ENCODE results near the gene IL1R2.
"Not testable (repeated sequence)": the region's sequence is repeated elsewhere in the genome, so short reads cannot be mapped to it uniquely, and the experiment has no call there.

IL1R2 gene

GRCh38 chr2:102000813-102001766 lies 9.3 kb downstream of the IL1R2 start:
- no peak for DNase-seq

DNA sequence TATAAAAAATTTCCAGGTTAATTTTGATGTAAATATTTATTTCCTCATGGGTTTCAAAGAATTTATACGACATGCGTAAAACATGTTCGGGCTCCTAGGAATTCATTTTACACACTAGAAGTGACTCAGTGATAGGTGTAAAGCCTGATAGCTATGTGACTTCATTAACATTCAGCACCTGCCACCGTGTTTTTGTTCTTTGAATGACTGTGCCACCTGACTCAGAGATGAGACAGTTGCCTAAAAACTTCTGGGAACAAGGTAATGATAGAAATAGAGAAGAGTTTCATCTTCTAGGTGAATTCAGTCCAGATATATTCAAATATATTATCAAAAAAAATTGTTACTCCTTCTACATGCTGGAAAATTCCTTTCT lies 10.0 kb downstream of the IL1R2 start:
- no peak for DNase-seq

GRCh38 chr2:102002228-102002627 lies 10.5 kb downstream of the IL1R2 start:
- no peak for DNase-seq

- DNase-seq: not testable (repeated sequence)
Observed at GRCh38 chr2:102002909-102003308, 11.1 kb downstream of the IL1R2 start.

DNA sequence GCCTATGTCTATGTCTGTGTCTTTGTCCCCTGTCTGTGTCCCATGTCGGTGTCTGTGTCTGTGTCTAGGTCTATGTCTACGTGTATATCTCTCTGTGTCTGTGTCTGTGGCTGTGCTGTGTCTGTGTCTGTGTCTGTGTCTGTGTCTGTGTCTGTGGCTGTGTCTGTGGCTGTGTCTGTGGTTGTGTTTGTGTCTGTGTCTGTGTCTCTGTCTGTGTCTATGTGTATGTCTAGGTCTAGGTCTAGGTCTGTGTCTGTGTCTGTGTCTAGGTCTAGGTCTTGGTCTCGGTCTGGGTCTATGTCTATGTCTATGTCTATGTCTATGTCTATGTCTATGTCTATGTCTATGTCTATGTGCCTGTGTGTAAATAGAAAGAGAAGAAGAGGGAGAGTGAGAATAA lies 11.9 kb downstream of the IL1R2 start:
- no peak for DNase-seq

GRCh38 chr2:102004581-102004980 lies 12.8 kb downstream of the IL1R2 start:
- DNase-seq: no peak

DNA sequence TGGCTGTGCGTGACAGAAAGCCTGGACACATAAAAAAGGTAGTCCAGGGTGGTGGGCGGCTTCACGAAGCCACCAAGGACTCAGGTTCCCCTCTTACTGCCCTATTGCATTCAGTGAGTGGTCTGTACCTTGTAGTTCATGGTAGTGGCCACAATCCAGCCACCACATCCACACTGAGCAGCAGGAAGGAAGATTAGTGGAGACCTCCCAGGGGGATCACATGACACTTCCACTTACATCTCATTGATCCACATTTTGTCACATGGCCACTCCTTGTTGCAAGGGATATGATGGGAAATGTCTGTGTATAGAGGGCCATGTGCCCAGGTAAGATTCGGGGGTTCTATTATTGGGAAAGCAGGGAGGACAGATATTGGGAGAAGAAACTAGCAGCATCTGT lies 13.7 kb downstream of the IL1R2 start:
- DNase-seq: no peak

DNA sequence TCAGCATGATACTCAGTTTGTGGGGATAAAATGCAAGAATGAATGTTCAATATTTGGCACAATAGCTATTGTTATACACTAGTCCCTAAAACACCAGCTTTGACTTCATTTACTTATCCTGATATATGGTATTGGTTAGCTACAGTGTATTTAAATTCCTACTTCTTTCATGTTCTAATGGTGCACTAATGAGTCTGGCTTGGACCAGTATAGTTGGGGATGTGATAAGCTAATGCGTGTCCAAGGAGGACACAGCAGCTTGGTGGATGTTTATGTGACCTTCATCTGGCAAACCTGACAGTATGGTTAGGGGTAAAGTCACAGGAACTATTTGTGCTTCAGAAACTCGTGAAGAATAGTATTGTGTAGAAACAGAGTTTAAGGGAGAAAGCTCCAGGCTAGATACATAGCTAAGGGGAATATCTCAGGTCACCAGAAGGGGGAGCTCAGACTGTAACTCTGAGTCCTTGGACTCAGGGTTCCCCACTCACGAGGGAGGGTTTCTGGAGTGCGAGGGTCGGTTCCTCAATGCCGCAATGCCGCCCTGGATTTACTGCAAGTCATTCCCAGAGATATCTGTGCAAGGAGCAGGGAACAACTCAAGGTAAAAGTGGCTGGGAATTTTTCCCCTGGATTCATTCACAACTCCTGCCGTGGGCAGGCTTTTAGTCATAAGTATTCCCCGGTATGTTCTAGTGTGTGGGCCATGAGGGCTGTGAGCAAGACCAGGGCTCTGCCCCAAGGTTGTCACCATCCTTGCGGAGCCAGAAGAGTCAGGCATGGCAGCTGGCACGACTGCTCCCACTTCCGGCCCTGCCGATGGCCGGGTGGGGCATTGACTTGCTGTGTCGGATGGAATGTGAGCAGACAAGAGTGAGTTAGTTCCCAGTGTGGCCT lies 14.5 kb downstream of the IL1R2 start:
- peak; percentile 56 for DNase-seq

DNA sequence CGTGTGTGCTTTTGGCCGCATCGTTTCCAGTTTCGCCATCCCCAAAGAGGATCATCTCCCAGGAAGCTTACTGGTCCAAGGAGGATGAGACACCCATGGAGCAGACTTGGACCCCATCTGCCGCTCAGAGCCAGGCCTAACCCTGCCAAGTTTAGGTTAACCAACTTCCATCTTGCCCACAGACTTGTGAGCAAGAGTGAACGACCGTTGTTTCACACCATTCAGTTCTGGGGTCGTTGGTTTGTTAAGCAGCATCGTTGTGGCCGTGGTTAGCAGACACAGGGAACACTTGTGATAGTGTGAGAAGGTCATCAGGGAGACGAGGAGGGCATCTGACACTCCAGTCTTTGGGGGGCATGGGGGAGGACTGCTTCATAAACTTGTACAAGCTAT lies 15.1 kb downstream of the IL1R2 start:
- no peak for DNase-seq

DNA sequence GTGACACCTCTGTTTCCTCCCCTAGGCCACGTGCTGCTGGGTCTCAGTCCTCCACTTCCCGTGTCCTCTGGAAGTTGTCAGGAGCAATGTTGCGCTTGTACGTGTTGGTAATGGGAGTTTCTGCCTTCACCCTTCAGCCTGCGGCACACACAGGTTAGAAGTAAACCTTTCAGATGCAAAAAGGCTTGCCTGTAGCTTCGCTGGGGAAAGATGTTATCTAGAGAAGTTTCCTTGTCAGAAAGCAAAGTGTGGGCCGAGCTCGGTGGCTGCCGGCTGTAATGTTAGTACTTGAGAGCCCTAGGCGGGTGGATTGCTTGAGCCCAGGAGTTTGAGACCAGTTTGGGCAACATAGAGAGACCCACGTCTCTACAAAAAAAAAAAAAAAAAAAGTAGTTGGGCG lies 16.7 kb downstream of the IL1R2 start:
- no peak for DNase-seq

DNA sequence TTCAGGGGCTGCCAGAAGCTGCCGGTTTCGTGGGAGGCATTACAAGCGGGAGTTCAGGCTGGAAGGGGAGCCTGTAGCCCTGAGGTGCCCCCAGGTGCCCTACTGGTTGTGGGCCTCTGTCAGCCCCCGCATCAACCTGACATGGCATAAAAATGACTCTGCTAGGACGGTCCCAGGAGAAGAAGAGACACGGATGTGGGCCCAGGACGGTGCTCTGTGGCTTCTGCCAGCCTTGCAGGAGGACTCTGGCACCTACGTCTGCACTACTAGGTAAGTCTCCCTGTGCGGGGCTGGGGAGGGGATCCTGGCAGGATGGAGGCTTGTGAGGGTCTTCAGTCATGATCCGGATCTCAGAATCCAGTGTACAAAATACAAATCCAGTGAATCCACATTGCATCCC lies 17.8 kb downstream of the IL1R2 start:
- no peak for DNase-seq

DNA sequence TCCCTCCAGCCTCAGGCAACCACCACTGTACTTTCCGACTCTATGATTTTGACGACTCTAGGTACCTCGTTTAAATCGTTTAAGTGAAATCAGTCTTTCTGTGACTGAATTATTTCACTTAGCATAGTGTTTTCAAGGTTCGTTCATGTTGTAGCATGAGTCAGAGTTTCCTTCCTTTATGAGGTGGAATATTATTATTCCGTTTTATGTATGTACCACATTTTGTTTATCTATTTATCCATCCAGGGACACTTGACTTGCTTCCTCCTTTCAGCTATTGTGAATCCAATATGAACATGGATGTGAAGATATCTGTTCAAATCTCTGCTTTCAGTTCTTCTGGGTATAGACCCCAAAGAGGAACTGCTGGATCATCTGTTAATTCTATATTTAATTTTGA lies 19.1 kb downstream of the IL1R2 start:
- DNase-seq: no peak

DNA sequence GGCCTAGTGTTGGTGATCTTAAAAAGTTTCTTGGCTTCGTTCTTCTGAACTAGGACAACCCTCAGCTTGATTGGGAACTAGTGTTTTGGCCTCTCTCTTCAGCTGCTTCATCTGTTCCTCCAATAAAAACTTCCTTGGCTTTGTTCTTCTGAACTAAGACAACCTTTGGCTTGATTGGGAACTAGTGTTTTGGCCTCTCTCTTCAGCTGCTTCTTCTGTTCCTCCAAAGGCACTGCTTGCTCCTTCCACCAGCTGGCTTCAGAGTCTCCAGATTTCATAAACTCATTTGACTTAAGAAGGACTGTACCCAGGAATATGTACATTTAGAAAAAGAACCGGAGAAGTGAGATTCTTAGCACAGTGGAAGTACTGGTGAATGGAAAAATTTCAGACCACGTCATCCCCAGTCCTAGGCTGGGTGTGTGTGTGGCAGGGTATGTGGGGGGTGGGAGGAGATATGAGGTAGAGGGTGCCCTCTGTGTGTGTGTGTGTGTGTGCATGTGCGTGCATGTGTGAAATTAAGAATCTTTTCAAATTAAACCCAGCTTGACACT lies 20.4 kb downstream of the IL1R2 start:
- no peak for DNase-seq

DNA sequence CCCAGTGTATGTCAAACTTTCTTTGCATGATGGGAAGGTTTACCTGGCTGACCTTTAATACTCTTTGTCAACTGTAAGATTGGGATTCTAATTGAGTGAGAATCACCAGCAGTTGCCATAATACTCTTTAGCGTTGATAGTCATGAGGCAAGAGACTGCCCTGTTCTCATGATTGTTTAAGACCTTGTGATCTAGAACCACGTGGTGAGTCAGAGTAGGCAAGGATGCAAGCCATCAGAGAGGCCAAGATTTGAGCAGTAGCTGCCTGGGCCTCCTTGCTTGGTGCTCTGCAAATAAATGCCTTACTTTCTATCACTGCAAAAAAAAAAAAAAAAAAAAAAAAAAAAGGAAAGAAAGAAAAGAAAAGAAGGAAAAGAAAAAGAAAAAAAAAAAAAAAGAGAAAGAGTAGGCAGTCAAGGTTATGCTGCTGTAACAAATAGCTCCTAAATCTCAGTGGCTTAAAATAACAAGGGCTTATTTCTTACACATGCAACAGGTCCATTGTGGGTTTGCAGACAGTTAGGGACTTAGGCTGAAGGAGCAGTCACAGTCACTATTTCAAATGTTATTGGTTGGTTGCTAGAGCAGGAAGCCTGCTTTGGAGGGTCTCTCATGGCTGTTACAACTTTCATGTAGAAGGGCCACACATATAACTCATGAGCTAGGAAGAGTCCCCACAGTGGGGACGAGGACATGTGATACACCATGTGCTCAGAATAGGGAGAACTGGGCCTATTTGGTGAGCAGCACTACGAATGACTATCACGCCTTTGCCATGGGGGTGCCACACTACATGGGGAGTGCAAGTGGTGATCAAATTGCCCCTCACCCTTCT lies 21.7 kb downstream of the IL1R2 start:
- DNase-seq: no peak

GRCh38 chr2:102014041-102014345 lies 22.2 kb downstream of the IL1R2 start:
- DNase-seq: no peak

DNA sequence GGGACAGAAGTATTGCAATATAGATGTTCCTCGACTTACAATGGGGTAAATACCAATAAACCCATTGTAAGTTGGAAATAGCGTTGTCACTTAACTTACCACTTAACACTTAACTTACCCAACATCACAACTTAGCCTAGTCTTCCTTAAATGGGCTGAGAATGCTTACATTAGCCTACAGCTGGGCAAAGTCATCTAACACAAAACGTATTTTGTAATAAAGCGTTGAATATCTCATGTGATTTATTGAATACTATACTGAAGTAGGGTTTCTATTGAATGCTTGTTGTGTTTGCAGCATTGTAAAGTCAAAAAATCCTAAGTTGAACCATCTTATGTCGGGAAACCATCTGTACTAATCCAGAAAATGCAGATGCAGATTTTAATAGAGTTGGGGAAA lies 23.6 kb downstream of the IL1R2 start:
- DNase-seq: no peak

- DNase-seq: no peak
Observed at GRCh38 chr2:102016399-102016955, 24.7 kb downstream of the IL1R2 start.

DNA sequence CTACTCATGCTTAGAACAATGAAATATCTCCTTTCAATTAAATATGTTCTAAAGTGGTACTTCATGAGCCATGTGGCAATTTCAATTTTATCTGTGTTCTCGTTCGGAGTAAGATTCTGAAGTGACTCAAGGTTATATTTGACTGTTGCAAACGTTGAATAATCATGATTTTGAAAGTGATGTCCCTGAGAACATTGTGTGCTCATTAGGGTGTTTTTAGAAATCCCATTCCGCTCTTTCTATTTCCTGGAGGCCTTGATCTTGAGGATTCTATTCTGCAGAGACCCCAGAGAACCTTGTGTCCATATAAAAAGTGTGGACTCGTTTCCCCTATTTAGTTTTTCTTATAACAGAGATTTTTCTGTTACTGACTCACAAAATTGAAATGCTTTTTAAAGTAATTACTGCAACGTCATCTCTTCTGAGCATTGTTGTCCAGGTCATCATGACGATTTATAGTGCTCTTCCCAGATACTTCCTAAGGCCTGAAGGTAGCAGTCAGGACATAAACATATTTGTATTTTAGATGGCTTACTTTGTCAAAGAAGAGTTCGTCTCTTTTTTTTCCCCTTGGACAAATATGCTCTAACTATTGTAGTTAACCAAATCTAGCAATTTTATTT lies 27.2 kb downstream of the IL1R2 start:
- DNase-seq: no peak

GRCh38 chr2:102020596-102021170 lies 28.9 kb downstream of the IL1R2 start:
- DNase-seq: peak; percentile 75

- DNase-seq: no peak
Observed at GRCh38 chr2:102021779-102022178, 30.0 kb downstream of the IL1R2 start.

DNA sequence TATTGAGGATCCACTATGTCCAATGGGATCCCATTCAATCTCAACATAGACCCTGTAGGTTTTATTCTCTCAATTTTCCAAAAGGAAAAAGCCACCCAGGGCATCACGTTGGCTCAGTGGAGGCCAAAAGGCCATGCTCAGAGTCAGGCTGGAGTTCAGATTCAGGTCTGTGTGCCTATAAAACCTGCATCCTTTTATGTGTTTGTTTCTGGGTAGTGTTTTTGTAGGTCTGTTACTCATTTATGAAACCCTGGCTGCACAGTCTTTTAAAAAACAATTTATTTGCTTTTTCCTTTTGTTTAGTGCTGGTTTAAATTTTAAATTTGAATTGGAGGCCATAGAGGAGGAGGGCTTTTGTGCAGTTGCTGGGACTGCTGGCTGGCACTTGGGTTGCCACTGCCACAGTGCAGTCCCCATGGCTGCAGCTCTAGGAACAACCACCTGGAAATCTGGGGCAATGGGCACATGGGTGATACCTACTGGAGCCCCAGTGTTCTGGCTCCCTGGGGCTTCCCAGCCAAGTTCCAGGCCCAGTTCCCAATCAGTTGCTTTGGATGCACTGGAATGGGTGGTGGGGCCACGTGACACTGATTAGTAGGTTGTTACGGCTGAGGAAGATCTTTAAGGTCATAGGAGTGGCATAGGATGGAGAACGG lies 31.3 kb downstream of the IL1R2 start:
- DNase-seq: no peak

All from hematopoietic multipotent progenitor cell treated with erythropoietin and hydrocortisone succinate and interleukin-3 and kit ligand, for 8 days (in vitro differentiated cells).